ENCODE measurements around the gene UNC93B1. TPM values are rescaled to one million over a fixed set of nuclear protein-coding genes. Genes with fewer than 3 reads are reported as not detected.
A peak's percentile ranks its signal among the peaks of the same experiment; 100 is the strongest.

UNC93B1 gene
- total RNA-seq, 1 donor from 2014 or later = 74.7 TPM

DNA sequence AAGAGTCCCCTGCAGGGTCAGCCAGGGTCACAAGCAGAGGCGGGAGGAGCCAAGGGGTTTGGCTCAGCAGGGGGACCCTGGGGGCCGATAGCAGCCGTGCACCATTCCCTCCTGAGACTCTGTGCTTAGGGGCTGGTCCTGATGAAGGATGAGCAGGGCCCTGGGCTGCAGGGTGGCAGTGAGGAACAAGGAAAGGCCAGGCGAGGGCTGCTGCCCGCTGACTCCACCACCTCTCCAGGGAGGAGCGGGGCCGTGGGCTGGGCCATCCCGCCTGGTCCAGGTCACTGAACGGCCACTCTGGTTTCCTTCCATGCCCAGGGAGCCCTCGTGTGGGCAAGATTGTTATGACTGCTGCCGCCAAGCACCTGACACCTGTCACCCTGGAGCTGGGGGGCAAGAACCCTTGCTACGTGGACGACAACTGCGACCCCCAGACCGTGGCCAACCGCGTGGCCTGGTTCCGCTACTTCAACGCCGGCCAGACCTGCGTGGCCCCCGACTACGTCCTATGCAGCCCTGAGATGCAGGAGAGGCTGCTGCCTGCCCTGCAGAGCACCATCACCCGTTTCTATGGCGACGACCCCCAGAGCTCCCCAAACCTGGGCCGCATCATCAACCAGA is 17.4 kb upstream of the UNC93B1 start:
- no peak for DNase-seq (ENCODE audit: low spot score in 2 of 2)
- Histone ChIP-seq H3K4me3 (no peak overlapping the region), H3K9me3 (no peaks in the 10 kb centered on the region), H3K36me3 (peaks cover 5 to 13% of the 10 kb centered on the region in 2 donors), H3K27ac (no peak overlapping the region), H3K4me1 (no peaks in the 10 kb centered on the region), H3K27me3 (no peaks in the 10 kb centered on the region)
- TF ChIP-seq, protein P1, sequence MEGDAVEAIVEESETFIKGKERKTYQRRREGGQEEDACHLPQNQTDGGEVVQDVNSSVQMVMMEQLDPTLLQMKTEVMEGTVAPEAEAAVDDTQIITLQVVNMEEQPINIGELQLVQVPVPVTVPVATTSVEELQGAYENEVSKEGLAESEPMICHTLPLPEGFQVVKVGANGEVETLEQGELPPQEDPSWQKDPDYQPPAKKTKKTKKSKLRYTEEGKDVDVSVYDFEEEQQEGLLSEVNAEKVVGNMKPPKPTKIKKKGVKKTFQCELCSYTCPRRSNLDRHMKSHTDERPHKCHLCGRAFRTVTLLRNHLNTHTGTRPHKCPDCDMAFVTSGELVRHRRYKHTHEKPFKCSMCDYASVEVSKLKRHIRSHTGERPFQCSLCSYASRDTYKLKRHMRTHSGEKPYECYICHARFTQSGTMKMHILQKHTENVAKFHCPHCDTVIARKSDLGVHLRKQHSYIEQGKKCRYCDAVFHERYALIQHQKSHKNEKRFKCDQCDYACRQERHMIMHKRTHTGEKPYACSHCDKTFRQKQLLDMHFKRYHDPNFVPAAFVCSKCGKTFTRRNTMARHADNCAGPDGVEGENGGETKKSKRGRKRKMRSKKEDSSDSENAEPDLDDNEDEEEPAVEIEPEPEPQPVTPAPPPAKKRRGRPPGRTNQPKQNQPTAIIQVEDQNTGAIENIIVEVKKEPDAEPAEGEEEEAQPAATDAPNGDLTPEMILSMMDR (IDR thresholded peaks at IDR 0.05) = no peak
- intact Hi-C loops (cut with DNase I) = no loop called here

DNA sequence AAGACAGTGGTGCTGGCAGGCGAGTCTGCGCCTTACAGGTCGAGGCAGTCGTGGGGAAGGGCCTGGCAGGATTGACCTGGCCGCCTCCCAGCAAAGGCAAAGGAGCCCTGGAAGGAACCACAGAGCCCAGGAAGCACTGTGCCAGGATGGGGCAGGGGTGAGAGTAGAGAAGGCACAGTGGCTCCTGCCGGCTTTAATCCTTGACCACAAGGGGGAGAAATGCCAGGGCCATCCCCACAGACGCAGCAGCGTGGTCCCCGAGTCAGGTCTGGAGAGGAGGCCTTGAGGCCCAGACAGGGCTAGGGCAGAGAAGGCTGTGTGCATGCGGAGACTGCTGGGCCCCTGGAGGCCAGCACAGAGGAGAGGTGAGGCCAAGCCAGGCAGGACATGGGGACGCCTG is 16.7 kb upstream of the UNC93B1 start:
- no peaks in the 10 kb centered on the region for H3K9me3 ChIP-seq
- H3K4me3 ChIP-seq = no peak overlapping the region
- no peak for DNase-seq (ENCODE audit: low spot score in 2 of 2)
- intact Hi-C loops (cut with DNase I) = no loop called here
- H3K27ac ChIP-seq = no peak overlapping the region
- H3K4me1 ChIP-seq = no peaks in the 10 kb centered on the region
- H3K36me3 ChIP-seq = peaks cover 5 to 13% of the 10 kb centered on the region in 2 donors
- no peaks in the 10 kb centered on the region for H3K27me3 ChIP-seq
- TF ChIP-seq, protein P1 (IDR thresholded peaks at IDR 0.05) = peak in 1 of 3 experiments; percentile 6

DNA sequence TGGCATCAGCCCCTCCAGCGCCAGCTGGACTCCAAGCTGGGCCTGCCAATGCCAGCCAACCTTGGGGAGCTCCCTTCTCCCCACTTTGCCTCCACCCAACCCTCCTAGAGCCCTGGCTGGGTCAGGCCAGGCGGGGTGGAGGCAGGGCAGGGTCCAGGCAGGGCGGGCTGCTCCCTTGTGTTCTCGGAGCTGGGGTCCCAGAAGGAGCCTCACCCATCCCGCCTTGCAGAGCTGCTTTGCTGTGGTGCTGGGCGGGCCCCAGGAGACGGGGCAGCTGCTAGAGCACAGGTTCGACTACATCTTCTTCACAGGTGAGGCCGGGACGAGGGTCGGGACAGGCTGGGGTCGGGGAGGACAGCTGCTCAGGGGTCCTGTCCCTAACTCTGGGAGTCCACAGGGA is 15.6 kb upstream of the UNC93B1 start:
- intact Hi-C loops (cut with DNase I) = loop anchor here (10.0 kb wide), 1 partner anchor 425 kb away; no protein-coding TSS in a partner anchor
- DNase-seq (ENCODE audit: low spot score in 2 of 2) = no peak
- no peak overlapping the region for H3K27ac ChIP-seq
- H3K27me3 ChIP-seq = no peaks in the 10 kb centered on the region
- no peaks in the 10 kb centered on the region for H3K9me3 ChIP-seq
- H3K36me3 ChIP-seq = peaks cover 5 to 6% of the 10 kb centered on the region in 2 donors
- peaks cover 0 to 3% of the 10 kb centered on the region in 2 donors for H3K4me1 ChIP-seq
- TF ChIP-seq, protein P1 (IDR thresholded peaks at IDR 0.05) = no peak
- H3K4me3 ChIP-seq = no peak overlapping the region

DNA sequence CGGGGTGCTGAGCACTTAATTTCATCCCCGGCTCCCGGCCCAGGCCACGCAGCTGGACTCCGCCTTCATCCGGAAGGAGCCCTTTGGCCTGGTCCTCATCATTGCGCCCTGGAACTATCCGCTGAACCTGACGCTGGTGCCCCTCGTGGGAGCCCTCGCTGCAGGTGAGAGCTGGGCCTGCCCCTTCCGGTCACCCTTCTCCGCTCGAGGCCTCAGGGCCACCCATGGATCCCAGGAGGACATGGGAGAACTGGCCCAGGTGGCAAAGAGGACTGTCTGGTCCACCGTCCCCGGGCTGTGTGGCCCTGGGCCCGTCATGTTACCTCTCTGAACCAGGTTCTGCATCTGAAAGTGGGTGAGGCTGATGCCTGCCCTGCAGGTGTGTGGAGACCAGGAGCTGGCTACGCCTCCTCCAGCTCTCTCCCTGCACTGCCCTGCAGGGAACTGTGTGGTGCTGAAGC is 14.9 kb upstream of the UNC93B1 start:
- no peaks in the 10 kb centered on the region for H3K9me3 ChIP-seq
- peaks cover 0 to 7% of the 10 kb centered on the region in 2 donors for H3K4me1 ChIP-seq

DNA sequence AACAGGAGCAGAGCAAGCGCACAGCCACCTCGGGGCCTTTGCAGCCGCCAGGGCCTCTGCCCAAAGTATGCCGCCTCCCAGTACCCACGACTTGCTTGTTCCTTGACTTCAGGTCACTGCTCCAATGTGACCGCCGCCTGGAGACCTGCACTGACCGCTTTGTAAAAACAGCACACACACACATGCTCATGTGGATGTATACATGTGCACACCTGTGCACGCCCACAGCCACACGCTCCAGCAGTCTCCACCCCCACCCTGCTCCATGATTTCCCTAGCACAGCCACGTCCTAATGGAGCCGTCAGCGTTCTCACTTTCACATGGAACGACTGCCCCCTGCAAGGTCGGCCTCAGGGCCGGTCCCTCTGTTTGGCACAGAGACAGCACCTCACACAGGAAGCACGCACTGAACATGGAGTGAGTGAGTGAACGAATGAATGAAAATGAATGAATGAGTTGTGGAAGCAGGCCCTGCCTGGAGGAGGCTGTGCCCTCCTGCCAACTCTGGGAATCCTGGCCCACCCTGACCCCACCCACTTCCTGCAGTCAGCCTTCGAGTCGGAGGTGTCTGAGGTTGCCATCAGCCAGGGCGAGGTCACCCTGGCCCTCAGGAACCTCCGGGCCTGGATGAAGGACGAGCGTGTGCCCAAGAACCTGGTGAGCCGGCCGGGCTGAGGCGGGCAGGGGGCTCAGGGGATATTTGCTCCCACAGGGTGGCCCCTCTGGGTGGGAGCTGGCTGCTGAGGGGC is 14.3 kb upstream of the UNC93B1 start:
- Histone ChIP-seq H3K9me3 (no peaks in the 10 kb centered on the region), H3K4me3 (no peak overlapping the region), H3K36me3 (no peaks in the 10 kb centered on the region), H3K27ac (no peak overlapping the region), H3K4me1 (peaks cover 0 to 9% of the 10 kb centered on the region in 2 donors), H3K27me3 (no peaks in the 10 kb centered on the region)
- intact Hi-C loops (cut with DNase I) = loop anchor here (10.0 kb wide), 1 partner anchor 427 kb away; no protein-coding TSS in a partner anchor
- TF ChIP-seq, protein P1 (IDR thresholded peaks at IDR 0.05) = no peak
- DNase-seq (ENCODE audit: low spot score in 2 of 2) = no peak

More for the DNA sequence above, 14.9 kb upstream of the UNC93B1 start:
- Histone ChIP-seq H3K36me3 (no peaks in the 10 kb centered on the region), H3K27me3 (no peaks in the 10 kb centered on the region), H3K4me3 (no peak overlapping the region), H3K27ac (no peak overlapping the region)
- no peak for DNase-seq (ENCODE audit: low spot score in 2 of 2)
- intact Hi-C loops (cut with DNase I) = loop anchor here (10.0 kb wide), 1 partner anchor 426 kb away; no protein-coding TSS in a partner anchor
- TF ChIP-seq, protein P1 (IDR thresholded peaks at IDR 0.05) = no peak
